H9 (cell line): Measurements from ENCODE around the gene TCERG1L. TPM values are rescaled to one million over a fixed set of nuclear protein-coding genes. Genes with fewer than 3 reads are reported as not detected.

Experiments used
- DNase-seq: peaks from one replicate; pipeline ENCODE4 v3.0.0-alpha.2; 2017
- H2AFZ ChIP-seq: one replicate; pipeline ENCODE4 v1.6.1; 2013; ENCODE audit warnings: mild to moderate bottlenecking, low read length, control low read depth, moderate library complexity
- H2AK5ac ChIP-seq: 2 replicates; pipeline ENCODE4 v1.6.1; 2013; ENCODE audit warnings: low read length, control low read depth, mixed read lengths; ENCODE audit not compliant: insufficient read length
- H2BK120ac ChIP-seq: one replicate; pipeline ENCODE4 v1.6.1; 2013; ENCODE audit warnings: low read depth, mild to moderate bottlenecking, low read length, control low read depth, inconsistent platforms; ENCODE audit not compliant: poor library complexity, severe bottlenecking
- H2BK12ac ChIP-seq: 2 replicates; pipeline ENCODE4 v1.6.1; 2013; ENCODE audit warnings: low read length, control low read depth, mixed read lengths, low read depth; ENCODE audit not compliant: insufficient read length
- H2BK15ac ChIP-seq: 2 replicates; pipeline ENCODE4 v1.6.1; 2013; ENCODE audit warnings: low read depth, low read length, control low read depth
- H2BK20ac ChIP-seq: one replicate; pipeline ENCODE4 v1.6.1; 2013; ENCODE audit warnings: low read depth, mild to moderate bottlenecking, low read length, control low read depth, inconsistent platforms; ENCODE audit not compliant: poor library complexity, severe bottlenecking
- H2BK5ac ChIP-seq: 2 replicates; pipeline ENCODE4 v1.6.1; 2013; ENCODE audit warnings: low read length, control low read depth, mixed read lengths; ENCODE audit not compliant: insufficient read length
- H3K14ac ChIP-seq: 2 replicates; pipeline ENCODE4 v1.6.1; 2013; ENCODE audit warnings: low read length, control low read depth; ENCODE audit not compliant: insufficient read depth
- H3K18ac ChIP-seq: 2 replicates; pipeline ENCODE4 v1.6.1; 2013; ENCODE audit warnings: low read depth, mild to moderate bottlenecking, mixed read lengths, low read length, control low read depth; ENCODE audit not compliant: insufficient read length
- H3K23ac ChIP-seq: 2 replicates; pipeline ENCODE4 v1.6.1; 2013; ENCODE audit warnings: low read length, control low read depth, mixed read lengths, low read depth; ENCODE audit not compliant: insufficient read length
- H3K23me2 ChIP-seq: 2 replicates; pipeline ENCODE4 v1.6.1; 2013; ENCODE audit warnings: low read depth, mild to moderate bottlenecking, mixed read lengths, low read length, control low read depth; ENCODE audit not compliant: insufficient read length, poor library complexity, severe bottlenecking
- H3K27ac ChIP-seq: 2 replicates; pipeline ENCODE4 v1.5.1; 2013; ENCODE audit warnings: low read length, control low read depth, mixed read lengths, low read depth; ENCODE audit not compliant: insufficient read length
- H3K27me3 ChIP-seq: 2 replicates; pipeline ENCODE4 v1.6.1; 2013; ENCODE audit warnings: low read length, control low read depth, inconsistent platforms; ENCODE audit not compliant: insufficient read depth
- H3K4ac ChIP-seq: 2 replicates; pipeline ENCODE4 v1.6.1; 2013; ENCODE audit warnings: low read depth, mild to moderate bottlenecking, control low read depth, inconsistent platforms, low read length, moderate library complexity
- H3K4me1 ChIP-seq: 2 replicates; pipeline ENCODE4 v1.6.1; 2013; ENCODE audit warnings: low read length, control low read depth, inconsistent platforms; ENCODE audit not compliant: insufficient read depth
- H3K4me2 ChIP-seq: 2 replicates; pipeline ENCODE4 v1.6.1; 2013; ENCODE audit warnings: low read length, control low read depth, mixed read lengths; ENCODE audit not compliant: insufficient read length, insufficient read depth
- H3K56ac ChIP-seq: 2 replicates; pipeline ENCODE4 v1.6.1; 2013; ENCODE audit warnings: low read depth, mild to moderate bottlenecking, mixed read lengths, low read length, control low read depth; ENCODE audit not compliant: insufficient read length
- H3K79me1 ChIP-seq: 2 replicates; pipeline ENCODE4 v1.6.1; 2013; ENCODE audit warnings: low read depth, mild to moderate bottlenecking, moderate library complexity, low read length, control low read depth, inconsistent platforms; ENCODE audit not compliant: insufficient read depth, poor library complexity, severe bottlenecking
- H3K79me2 ChIP-seq: 2 replicates; pipeline ENCODE4 v1.6.1; 2013; ENCODE audit warnings: low read length, control low read depth, inconsistent platforms; ENCODE audit not compliant: insufficient read depth
- H3K9ac ChIP-seq: 2 replicates; pipeline ENCODE4 v1.6.1; 2013; ENCODE audit warnings: low read length, control low read depth, mixed read lengths; ENCODE audit not compliant: insufficient read length; ENCODE audit errors: extremely low read depth
- H3K9me3 ChIP-seq: one replicate; pipeline ENCODE4 v1.6.1; 2013; ENCODE audit warnings: low read depth, low read length, inconsistent platforms; ENCODE audit not compliant: control insufficient read depth
- H3T11ph ChIP-seq: one replicate; pipeline ENCODE4 v1.6.1; 2013; ENCODE audit warnings: mild to moderate bottlenecking, low read length, control low read depth, inconsistent platforms
- H4K20me1 ChIP-seq: one replicate; pipeline ENCODE4 v1.6.1; 2013; ENCODE audit not compliant: control insufficient read depth, insufficient read length, insufficient read depth
- H4K5ac ChIP-seq: 2 replicates; pipeline ENCODE4 v1.6.1; 2013; ENCODE audit warnings: low read depth, mild to moderate bottlenecking, mixed read lengths, low read length, control low read depth; ENCODE audit not compliant: insufficient read length
- H4K8ac ChIP-seq: replicated peaks from 2 replicates; pipeline ENCODE4 v1.6.1; 2013; ENCODE audit warnings: low read length, control low read depth, mixed read lengths, low read depth; ENCODE audit not compliant: insufficient read length
- H4K91ac ChIP-seq: 2 replicates; pipeline ENCODE4 v1.6.1; 2013; ENCODE audit warnings: low read depth, mild to moderate bottlenecking, moderate library complexity, mixed read lengths, low read length, control low read depth; ENCODE audit not compliant: insufficient read length
- H3K27ac Mint-ChIP-seq, 3 experiments: 2 replicates in 2 of 3; 3 replicates in 1 of 3; pipeline ENCODE4 v1.8.0; 2020 to 2021; ENCODE audit warnings: mixed read lengths in 3 of 3, mild to moderate bottlenecking in 1 of 3, moderate library complexity in 1 of 3
- H3K27me3 Mint-ChIP-seq: 2 replicates; pipeline ENCODE4 v1.8.0; 2021; ENCODE audit warnings: low read depth, mild to moderate bottlenecking, moderate library complexity, mixed read lengths
- H3K36me3 Mint-ChIP-seq, 3 experiments: 2 replicates in 2 of 3; 3 replicates in 1 of 3; pipeline ENCODE4 v1.8.0; 2020 to 2021; ENCODE audit warnings: low read depth in 3 of 3, mixed read lengths in 3 of 3; ENCODE audit not compliant: insufficient read depth in 1 of 3
- H3K4me1 Mint-ChIP-seq, 2 experiments: 2 replicates each; pipeline ENCODE4 v1.8.0; 2020; ENCODE audit warnings: mixed read lengths in 2 of 2
- H3K4me3 Mint-ChIP-seq, 2 experiments: 2 replicates in 1 of 2; 3 replicates in 1 of 2; pipeline ENCODE4 v1.8.0; 2020 to 2021; ENCODE audit warnings: mild to moderate bottlenecking in 2 of 2, mixed read lengths in 2 of 2, moderate library complexity in 1 of 2
- H3K9me3 Mint-ChIP-seq, 2 experiments: 2 replicates in 1 of 2; 3 replicates in 1 of 2; pipeline ENCODE4 v1.8.0; 2020; ENCODE audit warnings: mild to moderate bottlenecking in 2 of 2, mixed read lengths in 2 of 2, moderate library complexity in 1 of 2
- CTCF ChIP-seq: fragments of 200-600 bp; sonication (generic); conservative IDR thresholded peaks from 3 replicates; pipeline ENCODE4 v1.8.0; 2021; ENCODE audit warnings: antibody characterized with exemption, mild to moderate bottlenecking
- WGBS: extraction: QIAGEN DNeasy Blood & Tissue Kit; methylation state at CpG from one replicate; pipeline ENCODE4 v1.1.7; 2013; ENCODE audit warnings: missing lambda C conversion rate, low lambda C conversion rate, mixed read lengths; ENCODE audit not compliant: insufficient read length; ENCODE audit errors: extremely low coverage; 5-methylcytosine and 5-hydroxymethylcytosine counted together
- total RNA-seq: library from RNA; stranded (reverse); gene quantifications from 2 replicates; pipeline ENCODE4 v1.2.1, GENCODE V29; 2021

Gene TCERG1L
- total RNA-seq, 1 experiment from 2014 or later = 3.3 TPM

- Mint-ChIP-seq H3K4me3 (no peak overlapping the region), H3K27me3 (no peaks in the 10 kb centered on the region), H3K9me3 (peaks cover 0 to 2% of the 10 kb centered on the region in 2 experiments; a peak in 1 of 5 replicates), H3K36me3 (peaks cover 0 to 4% (median 0%) of the 10 kb centered on the region in 3 experiments; a peak in 2 of 7 replicates), H3K27ac (no peak overlapping the region; a peak in 1 of 7 replicates), H3K4me1 (peaks cover 4 to 9% of the 10 kb centered on the region in 2 experiments)
- peak; percentile 10 for DNase-seq
- Histone ChIP-seq H4K5ac (no peak overlapping the region), H2BK120ac (no peak overlapping the region), H3K9ac (no peak overlapping the region), H4K8ac (no peak overlapping the region), H3K4ac (no peak overlapping the region), H4K91ac (no peak overlapping the region), H2BK5ac (no peak overlapping the region), H3K27me3 (no peaks in the 10 kb centered on the region), H3K4me2 (no peak overlapping the region), H3T11ph (no peak overlapping the region), H3K79me2 (no peaks in the 10 kb centered on the region), H3K79me1 (no peaks in the 10 kb centered on the region), H3K18ac (no peak overlapping the region), H3K27ac (no peak overlapping the region), H3K14ac (no peak overlapping the region), H3K56ac (no peak overlapping the region), H3K23ac (no peak overlapping the region), H4K20me1 (no peaks in the 10 kb centered on the region), H2AFZ (no peak overlapping the region), H2AK5ac (no peak overlapping the region), H3K23me2 (no peaks in the 10 kb centered on the region), H3K4me1 (no peaks in the 10 kb centered on the region), H2BK15ac (no peak overlapping the region), H2BK20ac (no peak overlapping the region), H2BK12ac (no peak overlapping the region), H3K9me3 (no peaks in the 10 kb centered on the region)
- no CpG with 5 or more reads among the region's 21 CpGs for WGBS
- no peak for TF ChIP-seq CTCF
Measured at GRCh38 chr10:131200856-131201470, 110.6 kb downstream of the TCERG1L start.
